ENCODE results near the gene CFAP58. TPM values are rescaled to one million over a fixed set of nuclear protein-coding genes. Genes with fewer than 3 reads are reported as not detected.

The CFAP58 gene
- polyA plus RNA-seq, 6 donors from 2014 or later = not detected

DNA sequence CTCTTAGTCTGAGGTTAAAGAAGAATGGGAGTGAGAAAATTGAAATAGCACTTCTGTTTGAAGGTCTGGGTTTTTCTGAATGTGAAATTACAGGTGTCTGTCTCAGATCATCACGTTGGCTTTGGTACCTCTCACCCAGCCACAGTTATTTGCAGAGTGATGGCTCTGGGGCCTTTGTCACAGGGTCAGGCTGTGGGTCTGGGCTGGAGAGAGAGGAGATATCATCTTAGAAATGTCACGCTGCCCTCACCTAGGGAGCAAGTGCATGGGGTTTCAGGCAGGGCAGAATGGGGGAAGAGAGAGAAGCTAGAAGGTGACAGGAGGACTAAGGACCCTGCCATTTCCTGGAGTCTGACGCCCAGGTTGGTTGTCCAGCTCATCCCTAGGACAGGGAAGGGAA lies 127.2 kb downstream of the CFAP58 start:
- H3K4me3 Mint-ChIP-seq = no peak overlapping the region
- peaks cover 10 to 38% (median 18%) of the 10 kb centered on the region in 3 donors for H3K27me3 Mint-ChIP-seq
- no peak overlapping the region for H3K27ac Mint-ChIP-seq
- H3K36me3 Mint-ChIP-seq = no peaks in the 10 kb centered on the region
- no peaks in the 10 kb centered on the region for H3K9me3 Mint-ChIP-seq
- ATAC-seq (ENCODE audit: low read depth in 2 of 2) (no peak), DNase-seq (no peak)
- H3K4me1 Mint-ChIP-seq = no peaks in the 10 kb centered on the region

DNA sequence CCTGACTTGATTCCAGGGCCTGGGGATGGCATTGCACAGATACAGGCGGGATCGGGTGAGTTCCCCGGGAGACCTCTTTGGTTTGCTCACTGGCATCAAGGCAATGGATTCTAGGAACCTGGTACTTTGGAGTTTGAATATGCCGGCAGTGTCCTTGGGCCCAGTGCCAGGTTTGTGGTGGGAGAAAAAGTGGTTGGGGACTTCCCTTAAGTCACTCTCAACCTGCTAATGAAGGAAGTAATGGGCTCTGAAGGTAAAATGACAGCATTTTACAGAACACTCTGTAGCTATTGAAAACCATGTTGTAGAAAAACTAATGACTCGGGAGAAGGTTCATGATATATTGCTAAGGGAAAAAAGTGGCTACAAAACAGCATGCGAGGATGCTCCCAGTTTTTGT lies 129.9 kb downstream of the CFAP58 start:
- no peak overlapping the region for H3K4me3 Mint-ChIP-seq
- peaks cover 22 to 44% (median 30%) of the 10 kb centered on the region in 3 donors for H3K27me3 Mint-ChIP-seq
- no peaks in the 10 kb centered on the region for H3K4me1 Mint-ChIP-seq
- peaks cover 0 to 6% (median 2%) of the 10 kb centered on the region in 7 donors for H3K9me3 Mint-ChIP-seq
- no peak for DNase-seq
- no peak for ATAC-seq (ENCODE audit: low read depth in 2 of 2)
- no peak overlapping the region for H3K27ac Mint-ChIP-seq
- no peaks in the 10 kb centered on the region for H3K36me3 Mint-ChIP-seq

DNA sequence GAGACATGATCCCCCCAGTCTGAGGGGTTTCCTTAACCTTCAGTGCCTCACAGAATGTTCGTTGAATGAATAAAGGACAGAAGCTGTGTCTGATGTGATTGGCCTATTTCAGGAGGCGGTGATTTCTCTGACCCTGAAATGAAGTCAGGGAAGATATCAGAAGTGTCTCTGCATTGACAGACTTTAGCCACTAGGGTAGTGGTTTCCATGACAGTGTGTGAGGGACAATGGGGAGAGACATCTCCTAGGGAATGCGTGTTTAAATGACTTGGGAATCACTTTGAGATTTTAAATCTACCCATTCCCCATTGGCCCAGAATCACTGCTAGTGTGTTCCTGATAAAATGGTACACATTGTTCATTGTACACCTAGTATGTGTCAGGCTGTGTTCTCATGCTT lies 132.0 kb downstream of the CFAP58 start:
- DNase-seq = no peak
- no peak for ATAC-seq (ENCODE audit: low read depth in 2 of 2)
- Mint-ChIP-seq H3K36me3 (no peaks in the 10 kb centered on the region), H3K27ac (no peak overlapping the region), H3K4me1 (no peaks in the 10 kb centered on the region), H3K27me3 (peaks cover 22 to 44% (median 28%) of the 10 kb centered on the region in 3 donors), H3K4me3 (no peak overlapping the region), H3K9me3 (peaks cover 0 to 6% (median 2%) of the 10 kb centered on the region in 7 donors)

DNA sequence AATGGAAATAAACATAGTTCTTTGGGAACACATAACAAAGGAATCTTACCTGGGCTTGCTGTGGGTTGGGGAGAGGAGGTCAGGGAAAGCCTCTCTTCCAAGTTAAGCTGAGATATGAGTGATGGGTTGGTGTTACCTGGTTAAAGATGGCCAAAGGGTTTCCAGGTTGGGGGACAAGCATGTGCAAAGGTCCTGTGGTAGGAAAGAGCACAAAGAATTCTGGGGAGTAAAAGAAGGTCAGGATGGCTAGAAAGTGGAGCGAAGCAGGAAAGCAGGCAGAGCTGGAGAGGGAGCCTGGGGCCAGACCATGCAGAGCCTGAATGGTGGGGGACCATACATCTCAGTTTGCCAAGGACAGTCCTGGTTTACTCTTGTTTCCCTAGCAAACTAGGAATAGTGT lies 133.2 kb downstream of the CFAP58 start:
- Mint-ChIP-seq H3K27me3 (peaks cover 18 to 38% (median 25%) of the 10 kb centered on the region in 3 donors), H3K4me1 (no peaks in the 10 kb centered on the region), H3K36me3 (no peaks in the 10 kb centered on the region), H3K27ac (no peak overlapping the region), H3K4me3 (no peak overlapping the region), H3K9me3 (peaks cover 0 to 6% (median 2%) of the 10 kb centered on the region in 7 donors)
- DNase-seq (no peak), ATAC-seq (ENCODE audit: low read depth in 2 of 2) (no peak)

DNA sequence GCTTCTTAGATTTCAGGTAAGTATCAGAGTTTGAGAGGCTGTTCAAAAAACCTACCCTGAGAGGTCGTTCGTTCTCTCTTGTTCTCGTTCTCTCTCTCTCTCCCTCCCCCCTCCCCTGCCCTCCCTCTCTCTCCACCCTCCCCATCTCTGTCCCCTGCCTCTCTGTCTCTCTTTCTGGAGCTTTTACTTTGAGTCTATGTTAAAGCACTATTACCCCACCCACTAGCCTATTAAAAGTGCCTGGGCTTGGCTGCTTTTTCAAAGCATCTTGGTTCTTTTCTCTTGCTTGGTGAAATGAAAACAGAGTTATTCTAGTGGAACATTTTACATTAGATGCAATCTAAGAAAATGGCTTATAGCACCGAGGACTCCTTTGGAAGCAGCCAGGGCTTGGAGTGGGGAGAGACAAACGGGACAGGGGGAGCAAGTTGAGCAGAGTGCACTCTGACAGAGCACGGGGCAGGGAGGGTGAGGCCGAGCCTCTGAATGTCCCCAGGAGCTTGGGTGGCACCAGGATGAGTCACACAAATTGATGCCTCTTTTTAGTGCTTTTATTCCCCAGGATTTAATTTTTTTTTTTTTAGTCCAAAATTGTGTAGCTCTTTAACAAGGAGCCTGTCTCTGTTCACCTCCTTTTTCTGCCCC lies 134.3 kb downstream of the CFAP58 start:
- H3K4me3 Mint-ChIP-seq = no peak overlapping the region
- peaks cover 0 to 6% (median 2%) of the 10 kb centered on the region in 7 donors for H3K9me3 Mint-ChIP-seq
- DNase-seq = no peak
- H3K36me3 Mint-ChIP-seq = no peaks in the 10 kb centered on the region
- no peaks in the 10 kb centered on the region for H3K4me1 Mint-ChIP-seq
- no peak for ATAC-seq (ENCODE audit: low read depth in 2 of 2)
- H3K27ac Mint-ChIP-seq = no peak overlapping the region
- H3K27me3 Mint-ChIP-seq = peaks cover 12 to 35% (median 30%) of the 10 kb centered on the region in 3 donors

DNA sequence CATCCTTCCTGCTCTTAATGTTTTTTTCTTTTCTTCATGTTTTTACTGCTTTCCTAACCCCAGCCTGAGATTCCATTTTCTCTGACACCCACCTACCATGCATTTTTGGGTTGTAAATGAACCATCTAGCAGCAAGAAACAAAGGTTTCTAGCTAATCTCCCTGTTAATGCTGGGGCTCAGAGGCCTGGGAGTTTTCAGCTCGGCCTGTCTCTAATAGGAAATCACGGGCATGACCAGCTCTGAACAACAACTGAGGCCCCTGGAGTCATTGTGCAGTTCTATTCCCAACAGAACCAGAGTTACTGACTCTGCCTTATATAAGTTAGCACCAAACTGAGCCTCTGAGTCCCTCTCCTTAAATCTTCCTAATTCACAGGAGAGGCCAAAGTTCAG lies 134.8 kb downstream of the CFAP58 start:
- H3K27ac Mint-ChIP-seq = no peak overlapping the region
- DNase-seq = no peak
- no peak overlapping the region for H3K4me3 Mint-ChIP-seq
- H3K27me3 Mint-ChIP-seq = peaks cover 12 to 33% (median 30%) of the 10 kb centered on the region in 3 donors
- H3K4me1 Mint-ChIP-seq = no peaks in the 10 kb centered on the region
- peaks cover 0 to 6% (median 2%) of the 10 kb centered on the region in 7 donors for H3K9me3 Mint-ChIP-seq
- ATAC-seq (ENCODE audit: low read depth in 2 of 2) = no peak
- H3K36me3 Mint-ChIP-seq = no peaks in the 10 kb centered on the region

DNA sequence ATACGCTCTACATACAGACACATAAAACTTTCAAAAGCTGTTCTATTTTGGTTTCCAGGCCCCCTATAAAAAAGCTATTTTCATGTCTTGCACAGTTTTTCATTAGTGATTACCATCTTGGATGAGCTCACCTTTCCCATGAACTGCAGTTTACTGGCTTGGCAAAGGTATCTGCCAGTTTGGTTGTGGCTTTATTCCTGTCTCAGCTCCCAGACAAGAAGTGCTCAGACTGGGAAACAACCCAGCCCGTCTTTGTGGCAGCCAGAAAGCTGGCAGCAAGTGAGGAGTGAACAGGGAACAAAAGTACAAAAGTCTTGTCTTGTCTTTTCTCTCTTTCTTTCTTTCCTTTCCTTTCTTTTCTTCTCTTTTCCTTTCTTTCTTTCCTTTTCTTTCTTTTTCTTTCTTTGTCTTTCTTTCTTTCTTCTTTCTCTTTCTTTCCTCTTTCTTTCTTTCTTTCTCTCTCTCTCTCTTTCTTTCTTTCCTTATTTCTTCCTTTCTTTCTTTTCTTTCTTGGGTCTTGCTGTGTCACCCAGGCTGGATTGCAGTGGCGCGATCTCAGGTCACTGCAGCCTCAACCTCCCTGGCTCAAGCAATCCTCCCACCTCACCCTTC lies 138.8 kb downstream of the CFAP58 start:
- Mint-ChIP-seq H3K4me1 (no peaks in the 10 kb centered on the region), H3K36me3 (no peaks in the 10 kb centered on the region), H3K27ac (peak overlapping the region in 1 of 6 donors; percentile 13), H3K9me3 (peaks cover 0 to 5% (median 0%) of the 10 kb centered on the region in 7 donors), H3K27me3 (peaks cover 8 to 29% (median 12%) of the 10 kb centered on the region in 3 donors), H3K4me3 (no peak overlapping the region)
- DNase-seq (no peak), ATAC-seq (ENCODE audit: low read depth in 2 of 2) (no peak)

DNA sequence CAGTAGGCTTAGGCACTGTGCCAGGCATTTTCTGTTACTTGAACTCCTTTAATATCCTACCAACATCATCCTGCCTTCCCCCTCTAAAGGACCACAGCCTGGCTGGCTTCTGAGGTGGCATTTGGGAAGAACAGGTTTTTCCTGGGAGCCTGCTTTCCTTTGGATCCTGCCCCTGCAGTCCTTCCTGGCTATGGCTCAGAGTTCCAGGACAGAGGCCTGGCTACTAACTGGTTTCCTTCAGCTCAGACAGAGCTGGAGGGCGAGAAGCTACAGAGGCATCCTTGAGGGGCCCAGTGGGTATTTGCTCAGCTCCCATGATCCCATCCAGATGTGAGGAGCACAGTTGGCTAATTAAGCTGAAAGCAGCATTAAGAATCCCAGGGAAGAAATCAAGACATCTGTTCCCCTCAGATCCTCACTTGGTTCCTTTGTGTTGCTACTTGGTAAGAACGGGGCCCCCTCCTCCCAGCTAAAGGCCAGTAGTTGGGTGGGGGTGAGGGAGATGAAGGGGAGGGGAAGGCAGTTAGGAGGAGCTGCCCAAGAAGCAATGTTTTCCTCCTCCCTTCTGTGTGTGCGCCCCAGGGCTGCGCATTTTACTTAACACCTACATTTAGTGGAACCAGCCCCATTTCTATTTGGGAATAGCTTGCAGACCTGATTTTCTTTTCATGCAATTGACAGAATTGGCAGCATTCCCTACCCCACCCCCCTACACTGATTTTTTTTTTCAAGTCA lies 144.9 kb downstream of the CFAP58 start:
- ATAC-seq (ENCODE audit: low read depth in 2 of 2) = no peak
- no peak for DNase-seq
- Mint-ChIP-seq H3K4me3 (no peak overlapping the region), H3K4me1 (peaks cover 0 to 4% (median 0%) of the 10 kb centered on the region in 3 donors), H3K36me3 (no peaks in the 10 kb centered on the region), H3K27ac (no peak overlapping the region), H3K27me3 (peaks cover 3 to 28% (median 13%) of the 10 kb centered on the region in 3 donors), H3K9me3 (peaks cover 0 to 5% (median 0%) of the 10 kb centered on the region in 7 donors)

DNA sequence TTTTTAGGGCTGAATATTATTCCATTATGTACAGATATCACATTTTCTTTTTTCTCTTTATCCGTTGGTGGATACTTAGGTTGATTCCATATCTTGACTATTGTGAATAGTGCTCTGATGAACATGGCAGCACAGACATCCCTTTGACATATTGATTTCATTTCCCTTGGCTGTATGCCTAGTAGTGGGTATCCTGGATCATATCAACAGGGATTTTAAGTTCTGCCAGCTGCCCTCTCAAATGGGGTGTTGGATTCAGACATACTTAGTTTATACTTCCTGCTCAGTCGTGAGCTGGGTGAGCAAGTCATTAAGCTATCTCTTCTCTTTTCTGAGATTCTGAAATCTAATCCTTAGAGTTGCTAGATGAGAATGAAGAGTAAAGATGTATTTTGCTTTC lies 147.8 kb downstream of the CFAP58 start:
- ATAC-seq (ENCODE audit: low read depth in 2 of 2) (no peak), DNase-seq (no peak)
- H3K27me3 Mint-ChIP-seq = peaks cover 0 to 17% (median 16%) of the 10 kb centered on the region in 3 donors
- H3K27ac Mint-ChIP-seq = no peak overlapping the region
- H3K4me1 Mint-ChIP-seq = peaks cover 0 to 4% (median 0%) of the 10 kb centered on the region in 3 donors
- H3K36me3 Mint-ChIP-seq = no peaks in the 10 kb centered on the region
- H3K9me3 Mint-ChIP-seq = no peaks in the 10 kb centered on the region
- H3K4me3 Mint-ChIP-seq = no peak overlapping the region

DNA sequence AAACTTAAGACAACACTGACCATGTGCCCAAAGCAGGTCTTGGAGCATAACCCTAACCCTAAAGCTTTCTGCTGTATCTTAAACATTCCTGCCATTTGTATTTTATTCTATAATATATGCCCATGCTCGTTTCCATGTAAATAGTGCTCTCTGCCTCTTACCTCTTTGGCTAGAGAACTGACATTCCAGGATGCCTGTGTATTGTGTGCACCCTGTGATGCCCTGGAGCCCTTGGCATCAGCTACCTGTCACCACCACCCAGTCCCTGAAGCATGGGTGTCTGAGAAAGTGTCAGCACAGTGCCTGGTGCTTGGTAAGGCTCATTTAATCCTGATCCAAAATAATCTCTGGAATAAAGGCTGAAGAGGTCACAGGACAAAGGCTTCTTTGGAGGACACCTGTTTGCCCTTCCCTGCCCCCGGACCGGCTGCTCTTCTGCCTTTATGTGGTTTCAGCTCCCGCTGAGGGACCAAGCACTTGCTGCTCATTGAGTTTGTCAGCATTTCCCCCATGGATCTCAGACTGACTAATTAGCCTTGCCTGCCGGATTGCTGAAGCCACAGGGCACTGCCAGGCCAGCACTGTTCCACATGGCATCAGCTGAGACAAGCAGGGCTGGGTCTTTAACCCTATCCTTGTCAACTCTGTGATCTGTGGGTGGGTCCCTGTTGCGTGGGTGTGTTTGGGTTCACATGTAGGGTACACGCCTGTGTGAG lies 148.4 kb downstream of the CFAP58 start:
- H3K4me3 Mint-ChIP-seq = no peak overlapping the region
- H3K27ac Mint-ChIP-seq = peak overlapping the region in 2 of 6 donors; percentile 15 to 63
- H3K27me3 Mint-ChIP-seq = peaks cover 0 to 19% (median 16%) of the 10 kb centered on the region in 3 donors
- H3K4me1 Mint-ChIP-seq = peaks cover 0 to 4% (median 0%) of the 10 kb centered on the region in 3 donors
- no peaks in the 10 kb centered on the region for H3K9me3 Mint-ChIP-seq
- ATAC-seq (ENCODE audit: low read depth in 2 of 2) (no peak), DNase-seq (no peak)
- H3K36me3 Mint-ChIP-seq = no peaks in the 10 kb centered on the region

DNA sequence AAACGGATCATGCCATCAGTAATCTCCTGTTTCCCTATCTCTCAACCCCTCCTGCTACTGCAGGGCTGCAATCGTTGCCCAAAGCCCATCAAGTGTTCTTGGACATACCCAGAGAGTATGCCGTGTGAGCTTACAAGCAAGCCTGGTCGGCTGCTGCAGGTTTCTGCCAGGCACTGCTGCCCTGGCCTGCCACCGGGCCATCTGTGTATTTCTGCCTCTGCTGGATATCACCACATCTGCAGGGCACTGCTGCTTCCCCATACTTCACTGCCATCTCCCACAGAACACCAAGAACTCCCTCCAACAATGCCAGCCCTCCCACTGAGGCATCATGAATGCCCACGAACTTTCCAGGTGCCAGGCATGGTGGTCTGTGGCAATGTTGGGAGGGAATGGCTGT lies 149.3 kb downstream of the CFAP58 start:
- Mint-ChIP-seq H3K27ac (no peak overlapping the region), H3K4me1 (peaks cover 0 to 4% (median 0%) of the 10 kb centered on the region in 3 donors), H3K9me3 (no peaks in the 10 kb centered on the region), H3K4me3 (no peak overlapping the region), H3K36me3 (no peaks in the 10 kb centered on the region), H3K27me3 (peaks cover 4 to 21% (median 16%) of the 10 kb centered on the region in 3 donors)
- DNase-seq = no peak
- ATAC-seq (ENCODE audit: low read depth in 2 of 2) = no peak
